Endothelial cell of umbilical vein (primary cell): ENCODE results near the gene CHURC1. TPM values are rescaled to one million over a fixed set of nuclear protein-coding genes. Genes with fewer than 3 reads are reported as not detected.

Experiments
- BruUV-seq: library from RNA; stranded (reverse); fragments of 400-500 nt; replicated peaks from 2 replicates; lab custom pipeline; 2021; lab: Mats Ljungman, UMichigan
- CTCF ChIA-PET: fragments of 300-600, 350-600 bp; sonication (Branson Sonifier 250); formaldehyde crosslinking; loops from one replicate; lab custom pipeline; 2021; ENCODE audit warnings: antibody characterized with exemption, inconsistent platforms; lab: Charles Lee
- POLR2A ChIA-PET: fragments of 300-600, 350-600 bp; sonication (Branson Sonifier 250); formaldehyde crosslinking; loops from one replicate; lab custom pipeline; 2021; ENCODE audit warnings: antibody characterized with exemption, inconsistent platforms; lab: Charles Lee
- DNase-seq: peaks from one replicate; pipeline ENCODE4 v3.0.0-alpha.2; 2011; ENCODE audit warnings: low read depth, low spot score
- FAIRE-seq: peaks from 2 replicates; lab custom pipeline; 2011; peaks lifted over from hg19 to GRCh38; lab: Jason Lieb, UNC
- H2AFZ ChIP-seq: 2 replicates; pipeline ENCODE4 v1.6.0; 2012; ENCODE audit warnings: low read depth, low read length, control low read depth, inconsistent platforms
- H3K27ac ChIP-seq: 2 replicates; pipeline ENCODE4 v1.5.1; 2011; ENCODE audit warnings: low read depth, mild to moderate bottlenecking, control low read depth, low read length, moderate library complexity; ENCODE audit not compliant: insufficient read depth
- H3K27me3 ChIP-seq, 2 experiments: 2 replicates each; pipeline versions ENCODE4 v1.6.0 to v1.6.1; 2011; ENCODE audit warnings: low read length in 2 of 2, mixed read lengths in 1 of 2; ENCODE audit not compliant: control insufficient read depth in 2 of 2, insufficient read depth in 2 of 2
- H3K36me3 ChIP-seq, 2 experiments: 2 replicates in 1 of 2; 3 replicates in 1 of 2; pipeline ENCODE4 v1.5.1; 2011; ENCODE audit warnings: low read length in 2 of 2, mild to moderate bottlenecking in 1 of 2, moderate library complexity in 1 of 2; ENCODE audit not compliant: control insufficient read depth in 2 of 2, insufficient read depth in 2 of 2; ENCODE audit errors: extremely low read depth in 1 of 2
- H3K4me1 ChIP-seq: 3 replicates; pipeline ENCODE4 v1.5.1; 2011; ENCODE audit warnings: mild to moderate bottlenecking, low read length; ENCODE audit not compliant: control insufficient read depth, insufficient read depth; ENCODE audit errors: extremely low read depth
- H3K4me2 ChIP-seq: 2 replicates; pipeline ENCODE4 v1.6.1; 2011; ENCODE audit warnings: low read length, control low read depth, mixed read lengths; ENCODE audit not compliant: insufficient read depth
- H3K4me3 ChIP-seq, 3 experiments: fragments of 200-600 bp in 1 of 3; sonication (generic), shearing (Covaris generic) in 1 of 3; replicated peaks in 1 of 3; 2 replicates each; pipeline ENCODE4 v1.5.1; 2011 to 2016; ENCODE audit warnings: control low read depth in 3 of 3, low read length in 3 of 3, mild to moderate bottlenecking in 2 of 3, inconsistent platforms in 1 of 3, low read depth in 1 of 3, moderate library complexity in 1 of 3; ENCODE audit not compliant: insufficient read depth in 1 of 3
- H3K79me2 ChIP-seq: 2 replicates; pipeline ENCODE4 v1.6.0; 2012; ENCODE audit warnings: low read length, inconsistent platforms; ENCODE audit not compliant: control insufficient read depth, insufficient read depth
- H3K9ac ChIP-seq: replicated peaks from 2 replicates; pipeline ENCODE3; 2011; ENCODE audit warnings: low read length, control low read depth; ENCODE audit not compliant: insufficient read depth; ENCODE audit errors: extremely low read depth
- H3K9me1 ChIP-seq: replicated peaks from 3 replicates; pipeline ENCODE4 v1.6.0; 2011; ENCODE audit warnings: mild to moderate bottlenecking, low read length; ENCODE audit not compliant: control insufficient read depth, insufficient read depth; ENCODE audit errors: extremely low read depth
- H3K9me3 ChIP-seq: replicated peaks from 2 replicates; pipeline ENCODE4 v1.5.1; 2012; ENCODE audit warnings: low read length, inconsistent platforms; ENCODE audit not compliant: control insufficient read depth, insufficient read depth
- H4K20me1 ChIP-seq: replicated peaks from 2 replicates; pipeline ENCODE3; 2011; ENCODE audit warnings: mild to moderate bottlenecking, low read length; ENCODE audit not compliant: control insufficient read depth, insufficient read depth; ENCODE audit errors: extremely low read depth
- CTCF ChIP-seq, 2 donors: IDR thresholded peaks; 1 replicate in 1 of 2; 2 replicates in 1 of 2; pipeline ENCODE4 v1.5.1; 2011; ENCODE audit warnings: low read length in 2 of 2, mild to moderate bottlenecking in 2 of 2, moderate library complexity in 2 of 2, control low read depth in 1 of 2, inconsistent platforms in 1 of 2, low read depth in 1 of 2; ENCODE audit not compliant: insufficient read depth in 1 of 2; ENCODE audit errors: extremely low read depth in 1 of 2
- EZH2 ChIP-seq: IDR thresholded peaks from 2 replicates; pipeline ENCODE4 v1.6.1; 2012; ENCODE audit warnings: borderline replicate concordance, low read depth, mild to moderate bottlenecking, moderate library complexity, low read length, inconsistent platforms; ENCODE audit not compliant: severe bottlenecking
- FOS ChIP-seq: IDR thresholded peaks from 2 replicates; pipeline ENCODE4 v1.6.1; 2011; ENCODE audit warnings: mild to moderate bottlenecking, low read length, moderate library complexity, borderline replicate concordance; ENCODE audit not compliant: insufficient read depth
- GATA2 ChIP-seq: IDR thresholded peaks from 2 replicates; pipeline ENCODE4 v1.7.0; 2011; ENCODE audit warnings: low read depth, mild to moderate bottlenecking, moderate library complexity, mixed read lengths, low read length; ENCODE audit not compliant: insufficient read length, insufficient read depth
- JUN ChIP-seq: IDR thresholded peaks from 2 replicates; pipeline ENCODE4 v1.6.1; 2011; ENCODE audit warnings: borderline replicate concordance, low read depth; ENCODE audit not compliant: insufficient read length, insufficient read depth
- MAX ChIP-seq: IDR thresholded peaks from 2 replicates; pipeline ENCODE4 v1.6.1; 2011; ENCODE audit not compliant: insufficient read depth, insufficient read length
- MYC ChIP-seq: IDR thresholded peaks from one replicate; pipeline ENCODE4 v1.6.1; 2011; ENCODE audit warnings: mild to moderate bottlenecking, low read depth, low read length
- POLR2A ChIP-seq: IDR thresholded peaks from 2 replicates; pipeline ENCODE4 v1.6.1; 2012; ENCODE audit warnings: low read depth, mild to moderate bottlenecking, control low read depth, low read length
- POLR2AphosphoS5 ChIP-seq: IDR thresholded peaks from 2 replicates; pipeline ENCODE4 v1.6.1; 2012; ENCODE audit warnings: low read depth, mild to moderate bottlenecking, control low read depth, low read length, moderate library complexity; ENCODE audit not compliant: insufficient read depth
- dilution Hi-C: fragments of 300-500 bp; cut with MboI; formaldehyde crosslinking; loops from one replicate; pipeline ENCODE4 v1.15.0; 2019; ENCODE audit warnings: low sequenced_read_pairs; ENCODE audit not compliant: extremely low pct_ligation_motif_present
- intact Hi-C: fragments of 100-400 bp; cut with micrococcal nuclease; formaldehyde crosslinking; loops from one replicate; pipeline ENCODE4 v1.10.0; 2022
- polyA plus RNA-seq, 4 experiments: library from polyadenylated mRNA; depleted of rRNA in 3 of 4; stranded (reverse) in 3 of 4; unstranded in 1 of 4; fragments of >200 nt; gene quantifications; 2 replicates each; pipeline versions ENCODE4 v1.2.1 to v1.2.3, GENCODE V29; 2011 to 2012; ENCODE audit warnings: missing spikeins in 1 of 4
- total RNA-seq: library from RNA; stranded (reverse); gene quantifications from 2 replicates; pipeline ENCODE4 v1.2.3, GENCODE V29; 2021

CHURC1 gene
- total and polyA plus RNA-seq, 2 donors (not counting 3 experiments of a cell fraction or from before 2014, with no cell fraction given): 44.4 to 62.2 TPM

GRCh38 chr14:64943556-64943955, 29.3 kb downstream of the CHURC1 start:
- no peak for FAIRE-seq
- POLR2A ChIA-PET: no interaction called here

More at GRCh38 chr14:64943556-64943955, 29.3 kb downstream of the CHURC1 start:
- intact Hi-C loops (no loop called here), dilution Hi-C loops (no loop called here)
- Histone ChIP-seq H3K36me3 (peaks cover 0 to 10% of the 10 kb centered on the region in 2 experiments), H4K20me1 (no peaks in the 10 kb centered on the region), H3K27me3 (no peaks in the 10 kb centered on the region), H3K27ac (no peak overlapping the region), H3K4me2 (no peak overlapping the region), H3K79me2 (no peaks in the 10 kb centered on the region), H3K9me1 (no peaks in the 10 kb centered on the region), H3K4me3 (no peak overlapping the region), H3K4me1 (no peaks in the 10 kb centered on the region), H3K9me3 (no peaks in the 10 kb centered on the region), H3K9ac (no peak overlapping the region), H2AFZ (no peak overlapping the region)
- CTCF ChIA-PET: interaction anchor here (1.2 kb wide), 1 partner anchor 7 kb away, joined by 4 read pairs; no protein-coding TSS in a partner anchor
- DNase-seq: no peak
- TF ChIP-seq JUN: no peak
- no peak for TF ChIP-seq FOS
- TF ChIP-seq CTCF (IDR thresholded peaks at IDR 0.05; ENCODE audit: extremely low read depth in 1 of 2, insufficient read depth in 1 of 2, low read depth in 1 of 2, low read length in 2 of 2): no peak
- TF ChIP-seq POLR2A: no peak
- TF ChIP-seq EZH2: no peak
- no peak for TF ChIP-seq MAX
- no peak for TF ChIP-seq POLR2AphosphoS5
- TF ChIP-seq MYC: no peak
- no peak for TF ChIP-seq GATA2
- BruUV-seq: no TSS peak
